GM13976 (cell line): Measurements from ENCODE around the gene TBC1D10B.
A peak's percentile ranks its signal among the peaks of the same experiment; 100 is the strongest.

Source experiments
- DNase-seq: peaks from one replicate; pipeline ENCODE4 v3.0.0; 2012; ENCODE audit warnings: low spot score
- CTCF ChIP-seq: IDR thresholded peaks from 2 replicates; pipeline ENCODE4 v1.5.1; 2012; ENCODE audit warnings: borderline replicate concordance, mild to moderate bottlenecking; ENCODE audit not compliant: insufficient read depth; ENCODE audit errors: extremely low read depth, missing control alignments, control extremely low read depth
- in situ Hi-C: fragments of 300-500 bp; cut with MboI; formaldehyde crosslinking; loops from one replicate; pipeline ENCODE4 v1.12.0; 2022; ENCODE audit warnings: low sequenced_read_pairs, mixed read lengths, inconsistent platforms; ENCODE audit not compliant: unreplicated experiment

Gene TBC1D10B

GRCh38 chr16:30370456-30371247, at the start of gene TBC1D10B:
Gene TBC1D10B (minus strand): TSS chr16:30370494. CDS start chr16:30370183, 311 bp downstream.
- no peak for TF ChIP-seq CTCF
- in situ Hi-C loops = no loop called here
- DNase-seq = peak; percentile 93

- no peak for DNase-seq
- in situ Hi-C loops = loop anchor here (25.0 kb wide), 2 partner anchors 231 to 306 kb away; partner anchors contain the start of genes BOLA2B, CORO1A, GDPD3 and MAPK3
- no peak for TF ChIP-seq CTCF
Observed at GRCh38 chr16:30418350-30419181, 48.3 kb upstream of the TBC1D10B start.

- in situ Hi-C loops = loop anchor here (25.0 kb wide), 2 partner anchors 230 to 305 kb away; partner anchors contain the start of genes BOLA2B, CORO1A, GDPD3 and MAPK3
- no peak for TF ChIP-seq CTCF
- peak; percentile 93 for DNase-seq
Observed at GRCh38 chr16:30417529-30418349, 47.4 kb upstream of the TBC1D10B start.

GRCh38 chr16:30416624-30417528, 46.6 kb upstream of the TBC1D10B start:
- no peak for TF ChIP-seq CTCF
- DNase-seq = no peak
- in situ Hi-C loops = loop anchor here (25.0 kb wide), 2 partner anchors 230 to 305 kb away; partner anchors contain the start of genes BOLA2B, CORO1A, GDPD3 and MAPK3

- no peak for TF ChIP-seq CTCF
- DNase-seq = no peak
- in situ Hi-C loops = loop anchor here (25.0 kb wide), 2 partner anchors 229 to 304 kb away; partner anchors contain the start of genes BOLA2B, CORO1A, GDPD3 and MAPK3
Observed at GRCh38 chr16:30416047-30416603, 45.8 kb upstream of the TBC1D10B start.
